ENCODE data around the gene ZNF74.

DNA sequence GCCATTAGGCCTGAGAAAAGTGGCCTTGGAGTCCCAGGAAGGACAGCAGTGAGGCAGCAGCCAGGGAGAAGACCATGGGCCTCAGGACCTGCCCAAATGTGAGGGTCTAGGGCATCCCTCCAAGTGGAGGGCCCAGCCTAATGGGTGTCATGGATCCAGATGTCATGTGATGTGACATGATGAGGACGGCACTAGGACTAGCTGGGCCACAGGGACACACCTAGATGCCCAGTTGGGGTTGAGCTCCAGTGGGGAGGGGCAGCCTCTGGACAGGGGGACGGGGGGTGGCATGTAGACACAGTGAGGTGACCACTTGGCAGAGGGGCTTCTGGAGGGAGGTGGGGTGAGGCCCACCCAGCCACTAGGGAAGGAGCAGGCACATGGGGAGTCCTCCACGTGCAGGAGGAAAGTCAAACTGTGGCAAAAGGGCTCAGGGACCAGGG is 38.3 kb downstream of the ZNF74 start:
- TF ChIP-seq, protein P1, sequence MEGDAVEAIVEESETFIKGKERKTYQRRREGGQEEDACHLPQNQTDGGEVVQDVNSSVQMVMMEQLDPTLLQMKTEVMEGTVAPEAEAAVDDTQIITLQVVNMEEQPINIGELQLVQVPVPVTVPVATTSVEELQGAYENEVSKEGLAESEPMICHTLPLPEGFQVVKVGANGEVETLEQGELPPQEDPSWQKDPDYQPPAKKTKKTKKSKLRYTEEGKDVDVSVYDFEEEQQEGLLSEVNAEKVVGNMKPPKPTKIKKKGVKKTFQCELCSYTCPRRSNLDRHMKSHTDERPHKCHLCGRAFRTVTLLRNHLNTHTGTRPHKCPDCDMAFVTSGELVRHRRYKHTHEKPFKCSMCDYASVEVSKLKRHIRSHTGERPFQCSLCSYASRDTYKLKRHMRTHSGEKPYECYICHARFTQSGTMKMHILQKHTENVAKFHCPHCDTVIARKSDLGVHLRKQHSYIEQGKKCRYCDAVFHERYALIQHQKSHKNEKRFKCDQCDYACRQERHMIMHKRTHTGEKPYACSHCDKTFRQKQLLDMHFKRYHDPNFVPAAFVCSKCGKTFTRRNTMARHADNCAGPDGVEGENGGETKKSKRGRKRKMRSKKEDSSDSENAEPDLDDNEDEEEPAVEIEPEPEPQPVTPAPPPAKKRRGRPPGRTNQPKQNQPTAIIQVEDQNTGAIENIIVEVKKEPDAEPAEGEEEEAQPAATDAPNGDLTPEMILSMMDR (IDR thresholded peaks at IDR 0.05): no peak
- TF ChIP-seq FOSL2 (IDR thresholded peaks at IDR 0.05) (no peak), FOSL2 (CRISPR knock-in tag; IDR thresholded peaks at IDR 0.05) (no peak), E2F6 (IDR thresholded peaks at IDR 0.05; ENCODE audit: borderline replicate concordance, low read depth) (no peak), MAFK (IDR thresholded peaks at IDR 0.05; ENCODE audit: partially characterized antibody) (no peak), CEBPB (IDR thresholded peaks at IDR 0.05) (no peak)
